ENCODE measurements around the gene NUDT13.

DNA sequence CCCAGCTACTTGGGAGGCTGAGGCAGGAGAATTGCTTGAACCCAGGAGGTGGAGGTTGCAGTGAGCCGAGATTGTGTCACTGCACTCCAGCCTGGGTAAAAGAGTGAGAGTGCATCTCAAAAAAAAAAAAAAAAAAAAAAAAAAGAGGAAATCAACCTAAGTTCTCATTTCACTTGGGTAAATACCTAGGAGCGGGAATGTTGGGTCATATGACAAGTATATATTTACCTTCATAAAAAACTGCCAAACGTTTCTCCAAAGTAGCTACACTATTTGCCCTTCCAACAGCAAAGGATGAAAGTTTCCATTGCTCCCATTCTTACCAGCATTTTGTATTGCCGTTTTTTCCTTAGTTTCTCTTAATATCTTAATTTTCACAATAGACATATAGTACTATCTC lies 23.4 kb upstream of the NUDT13 start:
- TF ChIP-seq, protein P1, sequence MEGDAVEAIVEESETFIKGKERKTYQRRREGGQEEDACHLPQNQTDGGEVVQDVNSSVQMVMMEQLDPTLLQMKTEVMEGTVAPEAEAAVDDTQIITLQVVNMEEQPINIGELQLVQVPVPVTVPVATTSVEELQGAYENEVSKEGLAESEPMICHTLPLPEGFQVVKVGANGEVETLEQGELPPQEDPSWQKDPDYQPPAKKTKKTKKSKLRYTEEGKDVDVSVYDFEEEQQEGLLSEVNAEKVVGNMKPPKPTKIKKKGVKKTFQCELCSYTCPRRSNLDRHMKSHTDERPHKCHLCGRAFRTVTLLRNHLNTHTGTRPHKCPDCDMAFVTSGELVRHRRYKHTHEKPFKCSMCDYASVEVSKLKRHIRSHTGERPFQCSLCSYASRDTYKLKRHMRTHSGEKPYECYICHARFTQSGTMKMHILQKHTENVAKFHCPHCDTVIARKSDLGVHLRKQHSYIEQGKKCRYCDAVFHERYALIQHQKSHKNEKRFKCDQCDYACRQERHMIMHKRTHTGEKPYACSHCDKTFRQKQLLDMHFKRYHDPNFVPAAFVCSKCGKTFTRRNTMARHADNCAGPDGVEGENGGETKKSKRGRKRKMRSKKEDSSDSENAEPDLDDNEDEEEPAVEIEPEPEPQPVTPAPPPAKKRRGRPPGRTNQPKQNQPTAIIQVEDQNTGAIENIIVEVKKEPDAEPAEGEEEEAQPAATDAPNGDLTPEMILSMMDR (IDR thresholded peaks at IDR 0.05): no peak
- no peak for TF ChIP-seq POLR2A (IDR thresholded peaks at IDR 0.05)
